ENCODE results near the gene UPF2. TPM values are rescaled to one million over a fixed set of nuclear protein-coding genes. Genes with fewer than 3 reads are reported as not detected.

Gene UPF2
- total RNA-seq, 1 donor from 2014 or later: 19.8 TPM

DNA sequence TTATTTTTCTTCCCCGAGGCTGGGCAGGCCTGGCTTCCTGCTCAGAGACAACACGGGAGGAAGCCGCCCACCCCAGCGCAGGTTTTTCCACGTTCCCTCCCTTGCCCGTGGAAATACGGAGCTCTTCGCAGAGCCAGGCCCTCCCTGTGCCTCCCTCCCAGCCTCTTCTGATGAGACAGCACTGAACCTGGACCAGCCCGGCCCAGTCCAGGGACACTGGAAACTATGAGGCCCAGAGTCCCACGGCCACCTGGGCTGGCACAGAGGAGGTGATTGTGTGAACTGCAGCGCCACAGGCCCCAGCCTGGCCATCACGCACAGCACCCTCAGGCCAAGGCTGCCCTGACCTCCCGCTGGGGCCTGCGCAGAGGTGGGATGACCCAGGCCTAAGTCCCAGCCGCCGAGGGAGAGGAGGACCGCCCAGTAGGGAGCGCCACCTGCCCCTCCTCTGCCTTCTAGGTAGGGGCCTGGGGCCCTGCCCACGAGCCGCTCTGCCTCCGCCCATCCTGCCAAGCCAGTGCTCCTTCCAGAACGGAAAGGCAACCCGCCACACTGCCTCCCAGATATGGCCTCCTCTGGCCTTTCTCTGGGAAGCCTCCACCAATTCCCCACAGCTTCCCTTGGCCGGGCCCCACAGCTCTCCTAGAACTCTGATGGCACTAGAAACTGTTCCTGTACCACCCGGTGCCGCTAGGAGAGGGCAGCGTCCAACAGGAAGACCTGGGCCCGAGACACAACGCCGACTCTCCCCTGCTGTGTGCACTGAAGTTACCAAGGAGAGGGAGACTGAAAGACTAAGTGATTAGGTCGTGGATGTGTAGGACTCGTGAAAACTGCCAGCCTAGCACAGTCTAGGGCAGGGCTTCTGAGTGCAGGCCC is 162.2 kb downstream of the UPF2 start:
- ATAC-seq (ENCODE audit: poor library complexity) (no peak), DNase-seq (no peak)
- intact Hi-C loops (cut with DNase I): no loop called here

GRCh38 chr10:11879387-11880094 is 163.1 kb downstream of the UPF2 start:
- DNase-seq (no peak), ATAC-seq (ENCODE audit: poor library complexity) (no peak)
- intact Hi-C loops (cut with DNase I): no loop called here

DNA sequence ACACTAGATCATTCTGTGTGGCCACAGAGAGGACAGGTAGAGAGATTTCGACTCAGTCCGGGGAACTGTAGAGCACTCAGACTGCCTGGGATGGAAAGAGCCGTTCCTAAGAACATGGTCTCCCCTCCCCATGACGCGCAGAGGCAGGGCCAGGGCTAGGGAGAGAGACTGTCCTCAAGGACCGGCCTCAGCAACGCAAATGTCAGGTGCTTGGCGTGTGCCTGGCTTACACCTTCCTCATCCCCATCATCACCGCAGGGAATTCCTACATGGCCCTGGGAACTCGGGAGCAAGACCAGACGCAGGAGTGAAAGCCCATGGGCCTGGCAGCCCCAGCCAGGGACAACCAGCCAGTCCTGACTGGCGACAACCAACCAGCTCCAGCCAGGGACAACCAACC is 163.8 kb downstream of the UPF2 start:
- DNase-seq (no peak), ATAC-seq (ENCODE audit: poor library complexity) (no peak)
- intact Hi-C loops (cut with DNase I): no loop called here

- intact Hi-C loops (cut with DNase I): no loop called here
- DNase-seq (no peak), ATAC-seq (ENCODE audit: poor library complexity) (no peak)
Measured at GRCh38 chr10:11877591-11877905, 165.1 kb downstream of the UPF2 start.

DNA sequence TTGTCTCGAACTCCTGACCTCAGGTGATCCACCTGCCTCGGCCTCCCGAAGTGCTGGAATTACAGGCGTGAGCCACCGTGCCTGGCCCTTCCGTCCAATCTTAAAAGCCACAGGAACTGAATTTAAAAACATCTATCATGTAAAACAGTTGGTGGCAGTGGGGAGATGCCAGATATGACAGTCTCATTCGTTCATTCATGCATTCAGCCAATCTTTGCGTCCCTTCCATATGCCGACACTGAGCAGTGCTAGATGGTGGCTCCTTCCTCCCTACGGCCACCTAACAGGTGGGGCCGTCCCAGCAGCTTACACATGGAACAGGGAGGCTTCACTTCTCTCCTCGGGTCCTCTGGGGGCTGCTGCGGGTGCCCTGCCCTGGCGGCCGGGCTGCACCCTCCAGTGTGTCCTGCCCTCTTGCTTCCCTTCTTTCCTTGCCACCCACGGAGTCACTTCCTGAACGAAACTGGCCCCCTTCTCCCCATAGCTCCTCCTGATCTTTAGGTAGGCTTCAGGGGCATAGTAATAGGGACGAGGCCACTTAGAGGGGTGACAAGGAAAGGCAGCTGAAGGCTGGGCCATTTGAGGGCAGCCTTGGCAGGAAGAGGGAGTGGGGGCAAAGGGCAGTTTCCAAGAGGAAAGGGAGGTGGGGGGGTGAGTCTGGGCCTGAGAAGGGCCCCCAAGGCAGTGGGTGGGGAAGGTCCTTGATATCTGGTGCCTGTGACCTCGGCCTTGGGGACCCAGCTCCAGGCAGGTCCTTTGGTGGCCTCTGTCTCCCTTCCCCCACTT is 165.6 kb downstream of the UPF2 start:
- DNase-seq (no peak), ATAC-seq (ENCODE audit: poor library complexity) (no peak)

DNA sequence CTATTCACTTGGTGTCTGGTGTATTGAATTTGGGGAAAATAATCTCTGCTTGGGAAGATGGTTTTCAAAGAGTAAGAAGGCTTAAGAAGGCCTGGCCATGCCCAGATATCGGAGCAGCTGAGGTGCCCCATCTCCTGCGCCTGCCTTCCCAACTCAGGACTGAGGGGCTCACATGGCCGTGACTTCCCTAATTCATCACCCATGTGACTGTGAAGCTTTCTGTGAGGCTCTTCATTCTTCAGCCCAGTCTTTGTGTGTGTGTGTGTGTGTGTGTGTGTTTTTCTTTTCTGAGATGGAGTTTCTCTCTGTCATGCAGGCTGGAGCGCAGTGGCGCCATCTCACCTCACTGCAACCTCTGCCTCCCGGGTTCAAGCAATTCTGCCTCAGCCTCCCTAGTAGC is 166.3 kb downstream of the UPF2 start:
- ATAC-seq (ENCODE audit: poor library complexity) (no peak), DNase-seq (no peak)
- intact Hi-C loops (cut with DNase I): no loop called here

More for the DNA sequence above, 165.6 kb downstream of the UPF2 start:
- intact Hi-C loops (cut with DNase I): no loop called here

- intact Hi-C loops (cut with DNase I): no loop called here
- DNase-seq: peak; percentile 88
- ATAC-seq (ENCODE audit: poor library complexity): peak; percentile 95
Measured at GRCh38 chr10:11875494-11876281, 166.9 kb downstream of the UPF2 start.

DNA sequence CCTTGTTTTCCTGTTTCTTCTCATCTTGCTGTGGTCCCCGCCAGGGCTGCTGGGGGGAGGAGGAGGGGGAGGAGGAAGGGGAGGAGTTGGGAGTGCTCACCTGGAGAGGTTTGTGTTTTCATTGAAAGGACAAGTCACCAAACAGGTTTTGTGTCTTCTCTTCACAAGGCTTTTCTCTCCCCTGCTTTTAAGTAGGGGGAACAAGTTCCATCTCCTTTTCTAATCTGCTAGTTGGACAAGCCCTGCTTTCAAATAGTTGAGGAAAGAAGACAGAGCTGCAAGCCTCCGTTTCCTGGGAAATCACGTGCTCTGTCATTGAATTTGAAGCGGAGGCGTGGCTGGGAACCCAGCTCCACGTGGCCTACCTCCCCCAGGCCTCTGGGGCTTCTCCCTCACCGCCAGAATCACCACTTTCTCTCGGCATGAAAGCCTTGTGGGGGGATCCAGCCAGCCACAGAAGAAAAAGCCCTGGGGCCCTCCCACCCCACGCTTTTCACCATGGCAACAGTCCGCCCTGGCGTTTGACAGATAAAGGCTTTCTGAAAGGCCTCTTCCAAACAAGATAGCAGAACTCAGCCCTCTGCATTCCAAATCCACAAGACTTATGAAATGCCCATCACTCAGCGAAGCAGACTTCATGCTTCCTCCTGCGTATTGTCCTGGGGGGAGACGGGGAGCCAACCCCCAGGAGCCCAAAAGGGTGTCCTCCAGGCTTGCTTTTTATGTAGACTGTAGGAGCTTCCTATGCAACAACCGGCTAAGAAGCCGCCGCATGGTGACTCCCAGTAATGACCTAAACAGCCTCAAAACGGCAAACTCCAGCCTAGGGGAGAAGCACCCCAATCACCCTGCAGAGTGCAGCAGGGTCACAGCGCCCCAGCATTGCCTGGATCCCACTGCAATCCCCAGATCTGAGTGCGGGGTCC is 167.8 kb downstream of the UPF2 start:
- ATAC-seq (ENCODE audit: poor library complexity): peak; percentile 22
- peak; percentile 64 for DNase-seq
- intact Hi-C loops (cut with DNase I): no loop called here

GRCh38 chr10:11871466-11871865 is 171.1 kb downstream of the UPF2 start:
- DNase-seq (no peak), ATAC-seq (ENCODE audit: poor library complexity) (peak; percentile 44)
- intact Hi-C loops (cut with DNase I): no loop called here

DNA sequence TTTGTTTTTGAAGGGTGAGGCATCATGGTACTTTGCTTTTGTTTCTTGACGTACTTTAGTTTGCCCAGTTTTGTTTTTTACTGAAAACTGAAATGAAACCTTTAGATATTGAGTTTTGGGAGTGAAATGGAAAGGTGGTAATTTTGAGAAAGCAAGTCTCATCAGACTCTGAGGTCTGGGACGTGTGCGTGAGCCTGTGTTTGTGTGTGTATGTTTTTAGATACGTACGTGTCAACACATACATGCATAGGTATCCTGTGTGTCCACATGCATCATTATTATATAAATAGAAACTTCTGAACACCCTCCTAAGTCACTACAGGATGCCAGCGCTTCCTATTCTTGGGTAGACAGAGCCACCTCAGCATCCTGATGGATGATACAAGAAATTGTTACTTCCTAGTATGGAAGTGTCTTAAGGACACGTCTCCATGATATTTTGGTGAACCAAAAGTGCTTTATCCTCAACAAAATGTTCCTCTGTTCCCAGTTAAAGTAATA is 171.7 kb downstream of the UPF2 start:
- DNase-seq: no peak
- ATAC-seq (ENCODE audit: poor library complexity): no peak

GRCh38 chr10:11870461-11870780 is 172.2 kb downstream of the UPF2 start:
- intact Hi-C loops (cut with DNase I): no loop called here
- ATAC-seq (ENCODE audit: poor library complexity): peak; percentile 7
- no peak for DNase-seq

More for the DNA sequence above, 171.7 kb downstream of the UPF2 start:
- intact Hi-C loops (cut with DNase I): no loop called here

Other genes starting within 250 kb of the UPF2 start
- gene PROSER2, start 219.5 kb downstream of the UPF2 start, total RNA-seq: 0.97 TPM
- gene DHTKD1, start 26.1 kb upstream of the UPF2 start, total RNA-seq: 22.8 TPM
- gene SEC61A2, start 86.9 kb upstream of the UPF2 start, total RNA-seq: 9.7 TPM
- gene NUDT5, start 153.1 kb upstream of the UPF2 start, total RNA-seq: 10.0 TPM
- 49.5 TPM for gene CDC123, start 153.4 kb upstream of the UPF2 start, total RNA-seq

Measured in Right ventricle myocardium superior (tissue), 1 donor.